ENCODE measurements around the gene CALML3. TPM values are rescaled to one million over a fixed set of nuclear protein-coding genes. Genes with fewer than 3 reads are reported as not detected.

Gene CALML3
- total and polyA plus RNA-seq, 2 donors (not counting 1 experiment from before 2014, with no cell fraction given), result not detected

GRCh38 chr10:5494611-5495010 lies 30.1 kb upstream of the CALML3 start:
- H3K36me3 ChIP-seq (ENCODE audit: control insufficient read depth, insufficient read depth, low read length), result no peaks in the 10 kb centered on the region
- no peak overlapping the region for H3K4me2 ChIP-seq (ENCODE audit: extremely low read depth, insufficient read depth, low read length)
- no peak overlapping the region for H3K27ac ChIP-seq (ENCODE audit: insufficient read depth, low read length)
- H3K4me3 ChIP-seq (replicated peaks in 1 of 4; ENCODE audit: control extremely low read depth in 1 of 4, insufficient read depth in 1 of 4, low read depth in 3 of 4, low read length in 4 of 4), result no peak overlapping the region
- no peaks in the 10 kb centered on the region for H4K20me1 ChIP-seq (ENCODE audit: control insufficient read depth, extremely low read depth, insufficient read depth, low read length)
- no peak overlapping the region for H3K9ac ChIP-seq (ENCODE audit: insufficient read depth, low read length)
- no peak overlapping the region for H2AFZ ChIP-seq (ENCODE audit: low read length)
- H3K9me3 ChIP-seq (ENCODE audit: control insufficient read depth, insufficient read depth, low read depth, low read length), result no peaks in the 10 kb centered on the region
- DNase-seq (ENCODE audit: low read depth in 2 of 2), result no peak
- no peaks in the 10 kb centered on the region for H3K27me3 ChIP-seq (ENCODE audit: control insufficient read depth, insufficient read depth, low read length)
- H3K4me1 ChIP-seq (ENCODE audit: control insufficient read depth, extremely low read depth, insufficient read depth, low read length), result no peaks in the 10 kb centered on the region
- no peaks in the 10 kb centered on the region for H3K79me2 ChIP-seq (ENCODE audit: control insufficient read depth, insufficient read depth, low read length)
- TF ChIP-seq, protein P1, sequence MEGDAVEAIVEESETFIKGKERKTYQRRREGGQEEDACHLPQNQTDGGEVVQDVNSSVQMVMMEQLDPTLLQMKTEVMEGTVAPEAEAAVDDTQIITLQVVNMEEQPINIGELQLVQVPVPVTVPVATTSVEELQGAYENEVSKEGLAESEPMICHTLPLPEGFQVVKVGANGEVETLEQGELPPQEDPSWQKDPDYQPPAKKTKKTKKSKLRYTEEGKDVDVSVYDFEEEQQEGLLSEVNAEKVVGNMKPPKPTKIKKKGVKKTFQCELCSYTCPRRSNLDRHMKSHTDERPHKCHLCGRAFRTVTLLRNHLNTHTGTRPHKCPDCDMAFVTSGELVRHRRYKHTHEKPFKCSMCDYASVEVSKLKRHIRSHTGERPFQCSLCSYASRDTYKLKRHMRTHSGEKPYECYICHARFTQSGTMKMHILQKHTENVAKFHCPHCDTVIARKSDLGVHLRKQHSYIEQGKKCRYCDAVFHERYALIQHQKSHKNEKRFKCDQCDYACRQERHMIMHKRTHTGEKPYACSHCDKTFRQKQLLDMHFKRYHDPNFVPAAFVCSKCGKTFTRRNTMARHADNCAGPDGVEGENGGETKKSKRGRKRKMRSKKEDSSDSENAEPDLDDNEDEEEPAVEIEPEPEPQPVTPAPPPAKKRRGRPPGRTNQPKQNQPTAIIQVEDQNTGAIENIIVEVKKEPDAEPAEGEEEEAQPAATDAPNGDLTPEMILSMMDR (conservative IDR thresholded peaks at IDR 0.05 in 1 of 2, IDR thresholded peaks at IDR 0.05 in 1 of 2; ENCODE audit: low read depth in 1 of 2, low read length in 2 of 2), result no peak
- TF ChIP-seq EZH2 (IDR thresholded peaks at IDR 0.05; ENCODE audit: low read length, missing control alignments), result no peak

DNA sequence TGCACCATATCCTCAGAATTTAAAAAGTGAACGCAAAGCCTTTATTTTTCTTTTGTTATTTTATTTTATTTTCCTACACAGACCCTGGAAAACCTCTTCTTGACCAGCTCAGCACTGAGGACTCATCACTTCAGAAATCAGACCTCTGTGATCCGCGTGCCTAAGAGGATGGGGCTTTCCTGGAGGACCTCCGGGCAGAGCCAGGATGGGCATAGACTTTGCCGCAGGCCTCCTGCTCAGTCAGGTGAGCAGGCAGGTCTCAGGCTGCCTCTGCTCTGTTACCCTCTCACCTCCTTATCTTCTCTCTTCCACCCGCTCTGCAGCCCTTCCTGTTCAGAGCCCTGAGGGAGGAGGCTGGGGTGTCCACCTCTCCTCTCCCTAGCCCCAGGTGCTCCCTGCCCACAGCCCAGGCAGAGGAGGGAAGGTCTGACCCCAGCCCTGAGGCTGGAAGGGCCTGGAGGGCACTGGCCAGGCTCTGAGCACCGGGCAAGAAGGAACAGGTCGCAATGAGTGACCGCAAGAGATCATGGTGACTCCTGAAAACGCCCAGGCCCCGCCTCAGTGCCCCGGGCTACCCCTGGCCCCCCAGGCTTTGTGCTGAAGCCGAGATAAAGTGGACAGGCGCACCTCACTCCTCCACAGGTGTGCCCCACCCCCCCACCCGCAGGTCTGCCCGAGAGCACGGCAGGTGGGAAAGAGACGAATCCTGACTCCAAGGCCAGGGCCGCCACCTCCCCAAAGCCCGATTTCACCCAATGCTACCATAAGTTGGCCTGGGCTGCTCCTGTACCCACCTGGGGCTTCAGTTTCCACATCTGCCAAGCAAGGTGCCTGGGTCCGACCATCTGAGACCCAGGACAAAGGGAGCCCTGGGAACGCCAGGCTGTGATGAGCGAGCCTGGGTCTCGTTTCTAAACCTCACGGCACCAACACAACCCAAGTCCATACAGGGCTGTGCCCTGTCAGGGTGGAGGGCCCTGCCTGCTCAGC lies 28.2 kb upstream of the CALML3 start:
- Histone ChIP-seq H3K4me2 (ENCODE audit: extremely low read depth, insufficient read depth, low read length) (no peak overlapping the region), H3K79me2 (ENCODE audit: control insufficient read depth, insufficient read depth, low read length) (no peaks in the 10 kb centered on the region), H3K4me3 (replicated peaks in 1 of 4; ENCODE audit: control extremely low read depth in 1 of 4, insufficient read depth in 1 of 4, low read depth in 3 of 4, low read length in 4 of 4) (no peak overlapping the region), H4K20me1 (ENCODE audit: control insufficient read depth, extremely low read depth, insufficient read depth, low read length) (no peaks in the 10 kb centered on the region), H3K27ac (ENCODE audit: insufficient read depth, low read length) (no peak overlapping the region), H3K36me3 (ENCODE audit: control insufficient read depth, insufficient read depth, low read length) (no peaks in the 10 kb centered on the region), H2AFZ (ENCODE audit: low read length) (no peak overlapping the region), H3K27me3 (ENCODE audit: control insufficient read depth, insufficient read depth, low read length) (no peaks in the 10 kb centered on the region), H3K4me1 (ENCODE audit: control insufficient read depth, extremely low read depth, insufficient read depth, low read length) (no peaks in the 10 kb centered on the region), H3K9ac (ENCODE audit: insufficient read depth, low read length) (no peak overlapping the region), H3K9me3 (ENCODE audit: control insufficient read depth, insufficient read depth, low read depth, low read length) (no peaks in the 10 kb centered on the region)
- no peak for DNase-seq (ENCODE audit: low read depth in 2 of 2)
- TF ChIP-seq, protein P1 (conservative IDR thresholded peaks at IDR 0.05 in 1 of 2, IDR thresholded peaks at IDR 0.05 in 1 of 2; ENCODE audit: low read depth in 1 of 2, low read length in 2 of 2), result no peak
- TF ChIP-seq EZH2 (IDR thresholded peaks at IDR 0.05; ENCODE audit: low read length, missing control alignments), result no peak

DNA sequence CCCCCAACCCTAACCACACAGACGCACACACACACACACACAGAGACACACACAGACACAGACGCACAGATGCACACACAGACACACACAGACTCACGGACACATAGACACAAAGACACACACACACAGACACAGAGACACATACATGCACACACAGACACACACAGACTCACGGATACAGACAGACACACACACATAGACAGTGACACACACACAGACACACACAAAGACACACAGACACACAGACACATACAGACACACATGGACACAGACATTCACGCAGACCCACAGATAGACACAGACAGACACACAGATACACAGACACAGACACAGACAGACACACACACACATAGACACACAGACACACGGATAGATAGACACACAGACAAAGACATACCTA lies 27.5 kb upstream of the CALML3 start:
- no peak for TF ChIP-seq EZH2 (IDR thresholded peaks at IDR 0.05; ENCODE audit: low read length, missing control alignments)

More for the DNA sequence above, 27.5 kb upstream of the CALML3 start:
- Histone ChIP-seq H3K27ac (ENCODE audit: insufficient read depth, low read length) (no peak overlapping the region), H3K9ac (ENCODE audit: insufficient read depth, low read length) (no peak overlapping the region), H3K9me3 (ENCODE audit: control insufficient read depth, insufficient read depth, low read depth, low read length) (no peaks in the 10 kb centered on the region), H2AFZ (ENCODE audit: low read length) (no peak overlapping the region), H4K20me1 (ENCODE audit: control insufficient read depth, extremely low read depth, insufficient read depth, low read length) (no peaks in the 10 kb centered on the region), H3K4me3 (replicated peaks in 1 of 4; ENCODE audit: control extremely low read depth in 1 of 4, insufficient read depth in 1 of 4, low read depth in 3 of 4, low read length in 4 of 4) (no peak overlapping the region), H3K4me1 (ENCODE audit: control insufficient read depth, extremely low read depth, insufficient read depth, low read length) (no peaks in the 10 kb centered on the region), H3K36me3 (ENCODE audit: control insufficient read depth, insufficient read depth, low read length) (no peaks in the 10 kb centered on the region), H3K27me3 (ENCODE audit: control insufficient read depth, insufficient read depth, low read length) (peaks cover 2% of the 10 kb centered on the region), H3K4me2 (ENCODE audit: extremely low read depth, insufficient read depth, low read length) (no peak overlapping the region), H3K79me2 (ENCODE audit: control insufficient read depth, insufficient read depth, low read length) (no peaks in the 10 kb centered on the region)
- DNase-seq (ENCODE audit: low read depth in 2 of 2), result no peak
